Measurements from ENCODE around the gene GDPD5. TPM values are rescaled to one million over a fixed set of nuclear protein-coding genes. Genes with fewer than 3 reads are reported as not detected.
A peak's percentile ranks its signal among the peaks of the same experiment; 100 is the strongest.

Gene GDPD5
- total RNA-seq, 1 experiment from 2014 or later: 12.2 TPM

DNA sequence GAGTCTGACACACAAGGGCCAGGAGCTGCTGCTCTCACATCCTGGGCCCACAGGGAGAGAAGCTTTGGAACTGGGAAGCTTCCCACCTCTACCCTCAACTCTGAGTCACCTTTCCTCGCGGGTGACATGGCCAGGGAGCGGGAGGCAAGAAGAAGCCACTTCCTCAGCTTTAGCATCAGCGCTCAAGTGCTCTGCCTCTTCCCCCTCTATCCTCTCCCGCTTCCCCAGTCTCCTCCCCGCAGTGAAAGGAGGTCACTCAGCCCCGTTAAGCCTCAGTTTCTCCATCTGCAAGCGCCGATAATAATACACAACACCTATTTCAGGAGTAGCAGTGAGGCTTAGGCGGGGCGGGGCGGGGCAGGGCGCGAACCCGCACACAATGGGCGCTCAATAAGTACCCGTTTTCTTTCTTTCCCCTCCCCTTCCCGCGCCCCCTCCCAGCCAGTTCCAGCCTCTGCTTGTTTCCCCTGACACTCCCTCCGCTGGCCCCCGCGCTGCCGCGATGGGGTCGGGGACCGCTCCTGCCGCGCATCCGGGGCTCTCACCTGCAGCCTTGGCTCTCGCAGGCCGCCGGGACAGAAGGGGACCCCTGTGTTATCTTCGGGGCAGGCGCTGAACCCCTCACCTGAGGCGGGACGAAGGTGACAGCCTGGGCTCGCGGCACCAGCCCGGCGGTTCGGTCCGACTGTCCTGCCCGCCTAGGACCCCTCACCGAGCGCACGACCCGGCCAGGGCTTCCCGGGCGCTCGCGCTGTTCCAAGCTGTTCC lies 892 bp downstream of the GDPD5 start (continued):
- no peak for TF ChIP-seq NR3C1 (CRISPR knock-in tag; conservative IDR thresholded peaks at IDR 0.05; ENCODE audit: low read depth)
- TF ChIP-seq, protein P1, sequence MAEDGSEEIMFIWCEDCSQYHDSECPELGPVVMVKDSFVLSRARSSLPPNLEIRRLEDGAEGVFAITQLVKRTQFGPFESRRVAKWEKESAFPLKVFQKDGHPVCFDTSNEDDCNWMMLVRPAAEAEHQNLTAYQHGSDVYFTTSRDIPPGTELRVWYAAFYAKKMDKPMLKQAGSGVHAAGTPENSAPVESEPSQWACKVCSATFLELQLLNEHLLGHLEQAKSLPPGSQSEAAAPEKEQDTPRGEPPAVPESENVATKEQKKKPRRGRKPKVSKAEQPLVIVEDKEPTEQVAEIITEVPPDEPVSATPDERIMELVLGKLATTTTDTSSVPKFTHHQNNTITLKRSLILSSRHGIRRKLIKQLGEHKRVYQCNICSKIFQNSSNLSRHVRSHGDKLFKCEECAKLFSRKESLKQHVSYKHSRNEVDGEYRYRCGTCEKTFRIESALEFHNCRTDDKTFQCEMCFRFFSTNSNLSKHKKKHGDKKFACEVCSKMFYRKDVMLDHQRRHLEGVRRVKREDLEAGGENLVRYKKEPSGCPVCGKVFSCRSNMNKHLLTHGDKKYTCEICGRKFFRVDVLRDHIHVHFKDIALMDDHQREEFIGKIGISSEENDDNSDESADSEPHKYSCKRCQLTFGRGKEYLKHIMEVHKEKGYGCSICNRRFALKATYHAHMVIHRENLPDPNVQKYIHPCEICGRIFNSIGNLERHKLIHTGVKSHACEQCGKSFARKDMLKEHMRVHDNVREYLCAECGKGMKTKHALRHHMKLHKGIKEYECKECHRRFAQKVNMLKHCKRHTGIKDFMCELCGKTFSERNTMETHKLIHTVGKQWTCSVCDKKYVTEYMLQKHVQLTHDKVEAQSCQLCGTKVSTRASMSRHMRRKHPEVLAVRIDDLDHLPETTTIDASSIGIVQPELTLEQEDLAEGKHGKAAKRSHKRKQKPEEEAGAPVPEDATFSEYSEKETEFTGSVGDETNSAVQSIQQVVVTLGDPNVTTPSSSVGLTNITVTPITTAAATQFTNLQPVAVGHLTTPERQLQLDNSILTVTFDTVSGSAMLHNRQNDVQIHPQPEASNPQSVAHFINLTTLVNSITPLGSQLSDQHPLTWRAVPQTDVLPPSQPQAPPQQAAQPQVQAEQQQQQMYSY (CRISPR knock-in tag; IDR thresholded peaks at IDR 0.05): no peak
- TF ChIP-seq HMGXB4 (CRISPR knock-in tag; IDR thresholded peaks at IDR 0.05): 0 out of 2 replicates have a peak, but pooled peaks have one; percentile 12

DNA sequence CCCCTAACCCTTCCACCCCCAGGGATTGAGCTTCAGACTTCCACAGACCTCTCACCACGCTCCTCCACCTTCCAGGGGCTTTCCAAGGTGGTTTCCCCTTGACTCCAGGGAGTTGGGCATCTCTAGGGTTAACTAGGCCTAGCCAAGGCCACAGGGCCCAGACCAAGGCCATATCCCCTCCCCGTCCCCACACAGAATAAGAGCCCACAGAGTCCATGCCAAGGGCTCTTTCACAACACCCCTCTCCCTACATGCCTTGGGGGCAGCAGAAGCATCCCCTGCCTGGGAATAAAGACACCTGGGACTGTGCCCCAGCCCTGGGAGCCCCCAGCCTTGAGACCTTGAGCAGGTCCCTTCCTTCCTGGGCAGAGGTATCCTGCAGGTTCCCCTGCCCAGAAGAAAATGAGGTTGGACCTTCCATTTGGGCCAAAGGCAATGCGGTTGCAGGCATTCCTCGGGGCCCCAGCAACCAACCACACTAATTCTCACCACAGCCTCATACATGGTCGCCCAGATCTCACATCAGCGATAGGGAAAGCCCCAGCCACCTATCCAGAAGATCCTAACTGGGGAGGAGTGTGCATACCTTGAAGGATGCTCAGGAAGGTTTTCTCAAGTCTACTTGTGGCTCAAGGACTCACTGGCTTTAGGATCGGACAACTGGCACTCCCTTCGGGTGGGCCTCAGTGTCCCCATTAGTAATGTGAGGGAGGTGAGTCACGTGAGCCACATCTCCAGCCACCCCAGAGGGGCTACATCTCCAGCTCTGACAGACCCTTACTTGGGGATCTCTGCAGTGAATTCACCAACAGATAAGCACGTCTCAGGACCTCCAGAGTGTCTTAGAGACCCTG lies 1.7 kb downstream of the GDPD5 start:
- H3K27ac Mint-ChIP-seq: no peak overlapping the region
- peaks cover 8% of the 10 kb centered on the region for H3K4me1 Mint-ChIP-seq
- H3K27me3 Mint-ChIP-seq (ENCODE audit: low read depth): peaks cover 39% of the 10 kb centered on the region
- H3K4me3 Mint-ChIP-seq: peak overlapping the region; percentile 68
- H3K36me3 Mint-ChIP-seq: no peaks in the 10 kb centered on the region
- POLR2A ChIA-PET: interaction anchor here (0.9 kb wide), 1 partner anchor 68 kb away, joined by 3 read pairs; no protein-coding TSS in a partner anchor
- ATAC-seq (no peak), DNase-seq (ENCODE audit: low spot score) (no peak)
- CTCF ChIA-PET: interaction anchor here (0.9 to 3.7 kb wide), 6 partner anchors 8 to 79 kb away, joined by 3 to 31 read pairs (median 8); no protein-coding TSS in a partner anchor
- no peaks in the 10 kb centered on the region for H3K9me3 Mint-ChIP-seq
- TF ChIP-seq RORB (CRISPR knock-in tag; IDR thresholded peaks at IDR 0.05) (no peak), OVOL2 (CRISPR knock-in tag; IDR thresholded peaks at IDR 0.05; ENCODE audit: borderline replicate concordance) (no peak), TP53 (CRISPR knock-in tag; IDR thresholded peaks at IDR 0.05) (no peak), AR (CRISPR knock-in tag; IDR thresholded peaks at IDR 0.05) (no peak), FOXP4 (CRISPR knock-in tag; IDR thresholded peaks at IDR 0.05) (no peak), EMX1 (CRISPR knock-in tag; IDR thresholded peaks at IDR 0.05) (no peak), NFYB (CRISPR knock-in tag; conservative IDR thresholded peaks at IDR 0.05; ENCODE audit: low read depth) (no peak), TCF7 (CRISPR knock-in tag; IDR thresholded peaks at IDR 0.05; ENCODE audit: low read depth) (no peak)
- TF ChIP-seq, protein P2, sequence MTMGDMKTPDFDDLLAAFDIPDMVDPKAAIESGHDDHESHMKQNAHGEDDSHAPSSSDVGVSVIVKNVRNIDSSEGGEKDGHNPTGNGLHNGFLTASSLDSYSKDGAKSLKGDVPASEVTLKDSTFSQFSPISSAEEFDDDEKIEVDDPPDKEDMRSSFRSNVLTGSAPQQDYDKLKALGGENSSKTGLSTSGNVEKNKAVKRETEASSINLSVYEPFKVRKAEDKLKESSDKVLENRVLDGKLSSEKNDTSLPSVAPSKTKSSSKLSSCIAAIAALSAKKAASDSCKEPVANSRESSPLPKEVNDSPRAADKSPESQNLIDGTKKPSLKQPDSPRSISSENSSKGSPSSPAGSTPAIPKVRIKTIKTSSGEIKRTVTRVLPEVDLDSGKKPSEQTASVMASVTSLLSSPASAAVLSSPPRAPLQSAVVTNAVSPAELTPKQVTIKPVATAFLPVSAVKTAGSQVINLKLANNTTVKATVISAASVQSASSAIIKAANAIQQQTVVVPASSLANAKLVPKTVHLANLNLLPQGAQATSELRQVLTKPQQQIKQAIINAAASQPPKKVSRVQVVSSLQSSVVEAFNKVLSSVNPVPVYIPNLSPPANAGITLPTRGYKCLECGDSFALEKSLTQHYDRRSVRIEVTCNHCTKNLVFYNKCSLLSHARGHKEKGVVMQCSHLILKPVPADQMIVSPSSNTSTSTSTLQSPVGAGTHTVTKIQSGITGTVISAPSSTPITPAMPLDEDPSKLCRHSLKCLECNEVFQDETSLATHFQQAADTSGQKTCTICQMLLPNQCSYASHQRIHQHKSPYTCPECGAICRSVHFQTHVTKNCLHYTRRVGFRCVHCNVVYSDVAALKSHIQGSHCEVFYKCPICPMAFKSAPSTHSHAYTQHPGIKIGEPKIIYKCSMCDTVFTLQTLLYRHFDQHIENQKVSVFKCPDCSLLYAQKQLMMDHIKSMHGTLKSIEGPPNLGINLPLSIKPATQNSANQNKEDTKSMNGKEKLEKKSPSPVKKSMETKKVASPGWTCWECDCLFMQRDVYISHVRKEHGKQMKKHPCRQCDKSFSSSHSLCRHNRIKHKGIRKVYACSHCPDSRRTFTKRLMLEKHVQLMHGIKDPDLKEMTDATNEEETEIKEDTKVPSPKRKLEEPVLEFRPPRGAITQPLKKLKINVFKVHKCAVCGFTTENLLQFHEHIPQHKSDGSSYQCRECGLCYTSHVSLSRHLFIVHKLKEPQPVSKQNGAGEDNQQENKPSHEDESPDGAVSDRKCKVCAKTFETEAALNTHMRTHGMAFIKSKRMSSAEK (CRISPR knock-in tag; IDR thresholded peaks at IDR 0.05; ENCODE audit: borderline replicate concordance): no peak
- TF ChIP-seq, protein P3, sequence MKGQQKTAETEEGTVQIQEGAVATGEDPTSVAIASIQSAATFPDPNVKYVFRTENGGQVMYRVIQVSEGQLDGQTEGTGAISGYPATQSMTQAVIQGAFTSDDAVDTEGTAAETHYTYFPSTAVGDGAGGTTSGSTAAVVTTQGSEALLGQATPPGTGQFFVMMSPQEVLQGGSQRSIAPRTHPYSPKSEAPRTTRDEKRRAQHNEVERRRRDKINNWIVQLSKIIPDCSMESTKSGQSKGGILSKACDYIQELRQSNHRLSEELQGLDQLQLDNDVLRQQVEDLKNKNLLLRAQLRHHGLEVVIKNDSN (CRISPR knock-in tag; IDR thresholded peaks at IDR 0.05): no peak
